CD4-positive, alpha-beta T cell (primary cell): ENCODE results near the gene CITED4. TPM values are rescaled to one million over a fixed set of nuclear protein-coding genes. Genes with fewer than 3 reads are reported as not detected.

Experiments used
- ATAC-seq: fragments of 200-7000 bp; cut with Tn5 transposase; one replicate; pipeline ENCODE4 v1.10.0; 2022; ENCODE audit warnings: mild to moderate bottlenecking; ENCODE audit not compliant: poor library complexity
- CTCF ChIA-PET: fragments of 350-600 bp; sonication (Branson Sonifier 250); formaldehyde crosslinking; loops from one replicate; lab custom pipeline; 2021; ENCODE audit warnings: antibody characterized with exemption, inconsistent platforms; lab: Charles Lee
- POLR2A ChIA-PET: fragments of 350-600 bp; sonication (Branson Sonifier 250); formaldehyde crosslinking; loops from one replicate; lab custom pipeline; 2021; ENCODE audit warnings: antibody characterized with exemption, inconsistent platforms; lab: Charles Lee
- DNase-seq, 14 experiments: peaks; one replicate each; pipeline ENCODE4 v3.0.0-alpha.2; 2013 to 2020; ENCODE audit warnings: mixed read lengths in 2 of 14
- H3K27ac ChIP-seq, 2 donors: one replicate each; pipeline versions ENCODE4 v1.5.1 to v1.7.0; 2013; ENCODE audit warnings: low read length in 2 of 2, low read depth in 1 of 2, mild to moderate bottlenecking in 1 of 2
- H3K27me3 ChIP-seq, 2 experiments: 1 replicate in 1 of 2; 2 replicates in 1 of 2; pipeline versions ENCODE4 v1.6.1 to v1.7.0; 2013; ENCODE audit warnings: low read length in 2 of 2, control low read depth in 1 of 2, mild to moderate bottlenecking in 1 of 2, moderate library complexity in 1 of 2; ENCODE audit not compliant: insufficient read depth in 2 of 2, control insufficient read depth in 1 of 2
- H3K36me3 ChIP-seq: one replicate; pipeline ENCODE4 v1.6.1; 2013; ENCODE audit warnings: low read length, control low read depth; ENCODE audit not compliant: insufficient read depth
- H3K4me1 ChIP-seq: one replicate; pipeline ENCODE4 v1.6.1; 2013; ENCODE audit warnings: low read length, control low read depth; ENCODE audit not compliant: insufficient read depth
- H3K4me3 ChIP-seq: one replicate; pipeline ENCODE4 v1.5.1; 2013; ENCODE audit warnings: mild to moderate bottlenecking, low read length, moderate library complexity
- H3K9me3 ChIP-seq, 2 experiments: 1 replicate in 1 of 2; 2 replicates in 1 of 2; pipeline versions ENCODE4 v1.6.1 to v1.7.0; 2013; ENCODE audit warnings: low read length in 2 of 2, mild to moderate bottlenecking in 2 of 2, control low read depth in 1 of 2, moderate library complexity in 1 of 2; ENCODE audit not compliant: control insufficient read depth in 1 of 2, insufficient read depth in 1 of 2
- H3K27ac Mint-ChIP-seq: one replicate; pipeline ENCODE4 v1.8.0; 2020; ENCODE audit warnings: mixed read lengths
- H3K27me3 Mint-ChIP-seq: one replicate; pipeline ENCODE4 v1.8.0; 2021; ENCODE audit warnings: mixed read lengths
- H3K36me3 Mint-ChIP-seq: one replicate; pipeline ENCODE4 v1.8.0; 2021; ENCODE audit warnings: low read depth, mixed read lengths
- H3K4me1 Mint-ChIP-seq: one replicate; pipeline ENCODE4 v1.8.0; 2021; ENCODE audit warnings: low read depth, mixed read lengths
- H3K4me3 Mint-ChIP-seq: one replicate; pipeline ENCODE4 v1.8.0; 2020; ENCODE audit warnings: mild to moderate bottlenecking, mixed read lengths
- H3K9me3 Mint-ChIP-seq: one replicate; pipeline ENCODE4 v1.8.0; 2020; ENCODE audit warnings: mixed read lengths
- intact Hi-C, 2 experiments: fragments of 100-400 bp; cut with DNase I in 1 of 2; cut with micrococcal nuclease in 1 of 2; formaldehyde crosslinking; loops; one replicate each; pipeline versions ENCODE4 v1.15.1 to v1.9.0; 2023 to 2025; cut with DNase I, micrococcal nuclease
- total RNA-seq, 174 experiments: library from RNA in 2 of 174; stranded (reverse) in 2 of 174; gene quantifications; one replicate each; pipeline ENCODE4 v1.2.3 and lab custom pipeline; 2021 to 2026
- TF ChIP-seq, protein P1 (sequence below): fragments of 200-600 bp; IDR thresholded peaks from one replicate; pipeline ENCODE4 v1.8.0; 2022; ENCODE audit warnings: antibody characterized with exemption, mild to moderate bottlenecking

Gene CITED4
- total RNA-seq, 2 experiments from 2014 or later, result 51.6 to 52.0 TPM

- Mint-ChIP-seq H3K27ac (peak overlapping the region; percentile 88), H3K27me3 (no peaks in the 10 kb centered on the region), H3K9me3 (no peaks in the 10 kb centered on the region), H3K36me3 (no peaks in the 10 kb centered on the region), H3K4me1 (peaks cover 13% of the 10 kb centered on the region), H3K4me3 (peak overlapping the region; percentile 92)
- no peak for DNase-seq
- Histone ChIP-seq H3K9me3 (no peaks in the 10 kb centered on the region), H3K27ac (peak overlapping the region in 1 of 2 donors; percentile 41), H3K27me3 (no peaks in the 10 kb centered on the region), H3K4me3 (peak overlapping the region; percentile 67), H3K4me1 (peaks cover 18% of the 10 kb centered on the region), H3K36me3 (no peaks in the 10 kb centered on the region)
- CTCF ChIA-PET, result interaction anchor here (1.5 kb wide), 1 partner anchor 44 kb away, joined by 4 read pairs; no protein-coding TSS in a partner anchor
- TF ChIP-seq, protein P1, sequence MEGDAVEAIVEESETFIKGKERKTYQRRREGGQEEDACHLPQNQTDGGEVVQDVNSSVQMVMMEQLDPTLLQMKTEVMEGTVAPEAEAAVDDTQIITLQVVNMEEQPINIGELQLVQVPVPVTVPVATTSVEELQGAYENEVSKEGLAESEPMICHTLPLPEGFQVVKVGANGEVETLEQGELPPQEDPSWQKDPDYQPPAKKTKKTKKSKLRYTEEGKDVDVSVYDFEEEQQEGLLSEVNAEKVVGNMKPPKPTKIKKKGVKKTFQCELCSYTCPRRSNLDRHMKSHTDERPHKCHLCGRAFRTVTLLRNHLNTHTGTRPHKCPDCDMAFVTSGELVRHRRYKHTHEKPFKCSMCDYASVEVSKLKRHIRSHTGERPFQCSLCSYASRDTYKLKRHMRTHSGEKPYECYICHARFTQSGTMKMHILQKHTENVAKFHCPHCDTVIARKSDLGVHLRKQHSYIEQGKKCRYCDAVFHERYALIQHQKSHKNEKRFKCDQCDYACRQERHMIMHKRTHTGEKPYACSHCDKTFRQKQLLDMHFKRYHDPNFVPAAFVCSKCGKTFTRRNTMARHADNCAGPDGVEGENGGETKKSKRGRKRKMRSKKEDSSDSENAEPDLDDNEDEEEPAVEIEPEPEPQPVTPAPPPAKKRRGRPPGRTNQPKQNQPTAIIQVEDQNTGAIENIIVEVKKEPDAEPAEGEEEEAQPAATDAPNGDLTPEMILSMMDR, result no peak
- ATAC-seq, result no peak
- POLR2A ChIA-PET, result interaction anchor here (1.7 kb wide), 1 partner anchor 22 kb away, joined by 4 read pairs; no protein-coding TSS in a partner anchor
- intact Hi-C loops, result loop anchor here (1.0 to 2.0 kb wide), 2 partner anchors 16 to 45 kb away; partner anchors contain the start of gene CITED4 (in 1 of the 2)
Measured at GRCh38 chr1:40817791-40818263, 44.3 kb downstream of the CITED4 start.

DNA sequence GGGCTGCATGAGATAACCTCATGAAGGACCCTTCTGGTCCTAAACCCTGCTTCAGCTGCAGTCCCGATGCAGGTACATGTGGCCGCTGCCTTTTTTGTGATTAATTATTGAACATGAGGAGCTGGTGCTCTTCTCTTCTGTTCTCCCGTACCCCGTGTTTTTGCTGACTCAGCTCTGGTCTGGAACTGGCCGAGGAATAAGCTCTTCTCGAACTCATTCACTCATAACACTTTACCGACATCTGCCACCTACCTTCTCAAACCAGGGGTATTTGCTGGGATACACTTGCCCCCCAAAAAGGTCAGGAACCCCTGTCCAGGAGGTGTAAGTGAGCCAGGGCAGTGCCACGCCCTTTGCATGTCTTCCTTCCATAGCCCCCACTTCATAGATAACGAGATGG, 46.7 kb downstream of the CITED4 start:
- DNase-seq (no peak), ATAC-seq (no peak)
- no peaks in the 10 kb centered on the region for H3K36me3 Mint-ChIP-seq
- H3K27me3 ChIP-seq, result no peaks in the 10 kb centered on the region
- H3K4me3 ChIP-seq, result no peak overlapping the region
- peaks cover 13% of the 10 kb centered on the region for H3K4me1 Mint-ChIP-seq
- ChIA-PET CTCF (no interaction called here), POLR2A (interaction anchor here (1.0 to 1.1 kb wide), 2 partner anchors 8 to 124 kb away, joined by 3 read pairs; partner anchors contain the start of gene NFYC)
- no peaks in the 10 kb centered on the region for H3K9me3 Mint-ChIP-seq
- H3K27me3 Mint-ChIP-seq, result no peaks in the 10 kb centered on the region
- no peak overlapping the region for H3K27ac Mint-ChIP-seq
- H3K4me1 ChIP-seq, result peaks cover 18% of the 10 kb centered on the region
- H3K36me3 ChIP-seq, result no peaks in the 10 kb centered on the region
- H3K9me3 ChIP-seq, result no peaks in the 10 kb centered on the region
- intact Hi-C loops, result no loop called here
- no peak overlapping the region for H3K4me3 Mint-ChIP-seq
- no peak overlapping the region for H3K27ac ChIP-seq
- TF ChIP-seq, protein P1, result no peak

Other genes starting within 250 kb of the CITED4 start
- 1 to 10 TPM in 1 of 2 experiments, under 1 TPM in 1; 0.99 to 1.1 TPM for gene RIMS3, start 196.7 kb downstream of the CITED4 start, total RNA-seq
- gene NFYC, start 170.7 kb downstream of the CITED4 start, total RNA-seq, result 10 to 100 TPM; 28.6 to 35.2 TPM
- under 1 TPM; 0.25 to 0.30 TPM for gene KCNQ4, start 78.6 kb downstream of the CITED4 start, total RNA-seq
- gene CTPS1, start 117.3 kb upstream of the CITED4 start, total RNA-seq, result 10 to 100 TPM; 37.1 to 37.4 TPM
- under 1 TPM; 0.08 to 0.17 TPM for gene SLFNL1, start 159.4 kb upstream of the CITED4 start, total RNA-seq